Measurements from ENCODE around the gene MAD1L1.

DNA sequence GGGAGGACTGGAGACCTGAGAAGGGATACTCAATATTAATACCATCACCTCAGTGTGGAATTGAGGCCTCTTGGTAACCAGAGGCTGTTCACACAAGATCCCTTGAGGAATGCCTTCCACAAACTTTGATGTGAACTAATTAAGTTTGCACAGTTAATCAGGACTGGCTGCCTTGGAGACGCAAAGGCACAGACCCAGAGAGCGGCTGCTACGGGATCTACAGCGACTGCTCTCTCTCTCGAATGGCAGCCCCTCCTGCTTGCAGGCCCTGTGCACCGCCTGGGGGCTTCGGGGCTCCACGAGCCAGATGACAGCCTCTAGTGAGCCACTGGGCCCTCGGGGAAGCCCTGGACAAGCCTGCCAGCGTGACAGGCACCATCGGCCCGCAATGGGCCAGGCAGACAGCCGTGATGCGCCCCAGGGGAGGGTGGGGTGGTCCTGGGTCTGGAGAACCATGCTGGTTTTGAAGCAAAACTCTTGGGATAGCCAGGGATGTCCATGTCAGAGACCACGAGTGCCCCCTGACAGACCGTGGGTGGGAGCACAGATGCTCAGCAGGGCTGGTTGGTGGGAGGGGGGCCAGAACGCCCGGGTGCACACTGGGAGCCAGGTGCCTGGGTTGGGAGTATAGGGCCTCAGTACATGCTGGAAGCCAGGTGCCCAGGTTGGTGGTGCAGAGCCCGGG is 367.0 kb downstream of the MAD1L1 start:
- TF ChIP-seq CTCF (IDR thresholded peaks at IDR 0.05; ENCODE audit: borderline replicate concordance, extremely low read depth, low read length, poor library complexity, severe bottlenecking) (no peak), EZH2 (IDR thresholded peaks at IDR 0.05; ENCODE audit: borderline replicate concordance, low read depth, low read length, severe bottlenecking) (no peak)

Measured in DND-41 (cell line).